Stomach (tissue), 9 donors: Measurements from ENCODE around the gene CLEC16A. TPM values are rescaled to one million over a fixed set of nuclear protein-coding genes. Genes with fewer than 3 reads are reported as not detected.

Experiments
- DNase-seq, 2 donors: peaks; one replicate each; pipeline versions ENCODE4 v3.0.0 to v3.0.0-alpha.2; 2013 to 2019
- H3K27ac ChIP-seq, 5 donors: fragments of 200-600 bp in 4 of 5; sonication (generic) in 4 of 5; one replicate each; pipeline ENCODE4 v1.5.1; 2013 to 2019; ENCODE audit warnings: mild to moderate bottlenecking in 1 of 5, moderate library complexity in 1 of 5
- H3K27me3 ChIP-seq, 3 donors: fragments of 200-600 bp; sonication (generic); one replicate each; pipeline ENCODE4 v1.5.1; 2017 to 2019; ENCODE audit warnings: mixed run types in 1 of 3
- H3K36me3 ChIP-seq, 4 donors: fragments of 200-600 bp; sonication (generic); 1 replicate in 3 of 4; 2 replicates in 1 of 4; pipeline ENCODE4 v1.5.1; 2016 to 2019
- H3K4me1 ChIP-seq, 4 donors: fragments of 200-600 bp; sonication (generic); one replicate each; pipeline ENCODE4 v1.5.1; 2016 to 2019
- H3K4me3 ChIP-seq, 4 donors: fragments of 200-600 bp; sonication (generic) in 3 of 4; one replicate each; pipeline ENCODE4 v1.5.1; 2016 to 2019; ENCODE audit warnings: mild to moderate bottlenecking in 1 of 4
- H3K9me3 ChIP-seq, 4 donors: fragments of 200-600 bp; sonication (generic); one replicate each; pipeline ENCODE4 v1.5.1; 2016 to 2019
- EP300 ChIP-seq: sonication (generic); formaldehyde crosslinking; IDR thresholded peaks from one replicate; pipeline ENCODE4 v1.6.1; 2017; ENCODE audit warnings: antibody characterized with exemption
- POLR2A ChIP-seq, 4 donors: fragments of 450-650 bp; IDR thresholded peaks; one replicate each; pipeline ENCODE4 v1.6.1; 2016; ENCODE audit warnings: antibody characterized with exemption in 4 of 4, control low read depth in 2 of 4, mild to moderate bottlenecking in 1 of 4, moderate library complexity in 1 of 4
- POLR2AphosphoS5 ChIP-seq, 3 donors: sonication (generic); formaldehyde crosslinking; IDR thresholded peaks; one replicate each; pipeline ENCODE4 v1.6.1; 2016; ENCODE audit warnings: antibody characterized with exemption in 3 of 3
- WGBS, 5 donors: extraction: QIAGEN DNeasy Blood & Tissue Kit in 3 of 5; methylation state at CpG; one replicate each; pipeline versions ENCODE4 v1.1.5 to v1.1.7; 2013 to 2018; 5-methylcytosine and 5-hydroxymethylcytosine counted together
- intact Hi-C: fragments of 100-400 bp; cut with DNase I; formaldehyde crosslinking; loops from one replicate; pipeline ENCODE4 v1.15.1; 2023; ENCODE audit warnings: low total_unique reads
- polyA plus RNA-seq, 3 donors: library from polyadenylated mRNA; stranded (reverse); fragments of 200-250 nt; gene quantifications; one replicate each; pipeline ENCODE4 v1.2.3, GENCODE V29; 2013
- total RNA-seq, 5 donors: library from RNA; depleted of rRNA; stranded (reverse); fragments of >200 nt; gene quantifications; one replicate each; pipeline versions ENCODE4 v1.1.0 to v1.2.3, GENCODE V29; 2014 to 2016
- TF ChIP-seq, protein P1 (sequence below), 7 experiments: fragments of 450-650 bp in 4 of 7; fragments of 200-600 bp in 3 of 7; sonication (generic) in 3 of 7; IDR thresholded peaks; one replicate each; pipeline ENCODE4 v1.5.1; 2016 to 2019; ENCODE audit warnings: antibody characterized with exemption in 7 of 7, control low read depth in 2 of 7, mild to moderate bottlenecking in 1 of 7
- donor health status: healthy with polysubstance abuse.
- donor health status: Bipolar disorder and iron deficiency.
- donor health status: healthy.

CLEC16A gene
- total and polyA plus RNA-seq, 8 donors, result 5.8 to 176 (median 21.8) TPM

DNA sequence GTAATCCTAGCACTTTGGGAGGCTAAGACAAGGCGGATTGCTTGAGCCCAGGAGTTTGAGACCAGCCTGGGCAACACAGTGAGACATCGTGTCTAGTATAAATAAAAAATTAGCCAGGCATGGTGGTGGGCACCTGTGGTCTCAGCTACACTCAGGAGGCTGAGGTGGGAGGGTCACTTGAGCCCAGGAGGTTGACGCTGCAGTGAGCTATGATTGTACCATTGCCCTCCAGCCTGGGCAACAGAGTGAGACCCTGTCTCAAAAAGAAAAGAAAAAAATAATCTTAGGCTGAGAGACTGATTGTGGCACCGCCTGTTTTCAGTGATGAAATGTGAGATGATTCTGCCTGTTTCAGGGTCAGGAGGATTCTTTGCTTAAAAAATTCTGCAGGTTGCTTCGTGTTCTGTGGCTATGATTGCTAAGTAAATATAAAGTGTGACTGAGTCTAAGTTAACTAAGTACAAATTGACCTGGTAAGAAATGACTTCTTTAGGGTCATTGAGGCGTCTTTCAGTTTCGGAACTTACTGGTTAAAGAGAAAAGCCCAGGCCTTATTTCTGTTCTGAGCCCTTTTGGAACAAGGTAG is 183.3 kb downstream of the CLEC16A start:
- TF ChIP-seq EP300, result no peak
- TF ChIP-seq POLR2AphosphoS5 (IDR thresholded peaks at IDR 0.05), result no peak
- TF ChIP-seq POLR2A (IDR thresholded peaks at IDR 0.05), result no peak
- TF ChIP-seq, protein P1, sequence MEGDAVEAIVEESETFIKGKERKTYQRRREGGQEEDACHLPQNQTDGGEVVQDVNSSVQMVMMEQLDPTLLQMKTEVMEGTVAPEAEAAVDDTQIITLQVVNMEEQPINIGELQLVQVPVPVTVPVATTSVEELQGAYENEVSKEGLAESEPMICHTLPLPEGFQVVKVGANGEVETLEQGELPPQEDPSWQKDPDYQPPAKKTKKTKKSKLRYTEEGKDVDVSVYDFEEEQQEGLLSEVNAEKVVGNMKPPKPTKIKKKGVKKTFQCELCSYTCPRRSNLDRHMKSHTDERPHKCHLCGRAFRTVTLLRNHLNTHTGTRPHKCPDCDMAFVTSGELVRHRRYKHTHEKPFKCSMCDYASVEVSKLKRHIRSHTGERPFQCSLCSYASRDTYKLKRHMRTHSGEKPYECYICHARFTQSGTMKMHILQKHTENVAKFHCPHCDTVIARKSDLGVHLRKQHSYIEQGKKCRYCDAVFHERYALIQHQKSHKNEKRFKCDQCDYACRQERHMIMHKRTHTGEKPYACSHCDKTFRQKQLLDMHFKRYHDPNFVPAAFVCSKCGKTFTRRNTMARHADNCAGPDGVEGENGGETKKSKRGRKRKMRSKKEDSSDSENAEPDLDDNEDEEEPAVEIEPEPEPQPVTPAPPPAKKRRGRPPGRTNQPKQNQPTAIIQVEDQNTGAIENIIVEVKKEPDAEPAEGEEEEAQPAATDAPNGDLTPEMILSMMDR (IDR thresholded peaks at IDR 0.05), result no peak
- Histone ChIP-seq H3K9me3 (no peaks in the 10 kb centered on the region), H3K4me1 (peaks cover 12 to 52% (median 34%) of the 10 kb centered on the region in 4 donors), H3K27ac (peak overlapping the region in 3 of 5 donors; percentile 63 to 86 (median 74)), H3K4me3 (no peak overlapping the region), H3K27me3 (no peaks in the 10 kb centered on the region), H3K36me3 (peaks cover 27 to 43% (median 38%) of the 10 kb centered on the region in 4 donors)
- 77 to 83% (median 80%) methylated on average over 7 of the region's 7 CpGs for WGBS, 5 donors
- no peak for DNase-seq
- intact Hi-C loops, result loop anchor here (10.0 kb wide), 1 partner anchor 127 kb away; the partner anchor contains the start of gene SOCS1

GRCh38 chr16:11128211-11129141 is 184.1 kb downstream of the CLEC16A start:
- H3K4me1 ChIP-seq, result peaks cover 17 to 60% (median 42%) of the 10 kb centered on the region in 4 donors
- peak in 1 of 3 donors; percentile 22 for TF ChIP-seq POLR2AphosphoS5 (IDR thresholded peaks at IDR 0.05)
- TF ChIP-seq POLR2A (IDR thresholded peaks at IDR 0.05), result no peak
- TF ChIP-seq EP300, result no peak
- intact Hi-C loops, result loop anchor here (10.0 kb wide), 1 partner anchor 126 kb away; the partner anchor contains the start of gene SOCS1
- H3K27ac ChIP-seq, result peak overlapping the region; percentile 23 to 86 (median 63)
- H3K4me3 ChIP-seq, result no peak overlapping the region
- H3K36me3 ChIP-seq, result peaks cover 25 to 40% (median 33%) of the 10 kb centered on the region in 4 donors
- H3K27me3 ChIP-seq, result no peaks in the 10 kb centered on the region
- peak; percentile 70 to 79 for DNase-seq
- H3K9me3 ChIP-seq, result no peaks in the 10 kb centered on the region
- WGBS, 5 donors, result 48 to 71% (median 54%) methylated on average over 8 to 9 of the region's 9 CpGs

- peak overlapping the region in 4 of 5 donors; percentile 32 to 86 (median 68) for H3K27ac ChIP-seq
- WGBS, 5 donors, result 75 to 96% (median 77%) methylated on average over 4 of the region's 4 CpGs
- intact Hi-C loops, result loop anchor here (10.0 kb wide), 1 partner anchor 125 kb away; the partner anchor contains the start of gene SOCS1
- H3K4me1 ChIP-seq, result peaks cover 22 to 69% (median 48%) of the 10 kb centered on the region in 4 donors
- no peak overlapping the region for H3K4me3 ChIP-seq
- DNase-seq, result peak in 1 of 2 donors; percentile 78
- TF ChIP-seq, protein P1 (IDR thresholded peaks at IDR 0.05), result no peak
- no peak for TF ChIP-seq POLR2A (IDR thresholded peaks at IDR 0.05)
- no peak for TF ChIP-seq EP300
- TF ChIP-seq POLR2AphosphoS5 (IDR thresholded peaks at IDR 0.05), result no peak
- peaks cover 16 to 31% (median 24%) of the 10 kb centered on the region in 4 donors for H3K36me3 ChIP-seq
- no peaks in the 10 kb centered on the region for H3K9me3 ChIP-seq
- H3K27me3 ChIP-seq, result no peaks in the 10 kb centered on the region
Observed at GRCh38 chr16:11129378-11129781, 185.0 kb downstream of the CLEC16A start.

DNA sequence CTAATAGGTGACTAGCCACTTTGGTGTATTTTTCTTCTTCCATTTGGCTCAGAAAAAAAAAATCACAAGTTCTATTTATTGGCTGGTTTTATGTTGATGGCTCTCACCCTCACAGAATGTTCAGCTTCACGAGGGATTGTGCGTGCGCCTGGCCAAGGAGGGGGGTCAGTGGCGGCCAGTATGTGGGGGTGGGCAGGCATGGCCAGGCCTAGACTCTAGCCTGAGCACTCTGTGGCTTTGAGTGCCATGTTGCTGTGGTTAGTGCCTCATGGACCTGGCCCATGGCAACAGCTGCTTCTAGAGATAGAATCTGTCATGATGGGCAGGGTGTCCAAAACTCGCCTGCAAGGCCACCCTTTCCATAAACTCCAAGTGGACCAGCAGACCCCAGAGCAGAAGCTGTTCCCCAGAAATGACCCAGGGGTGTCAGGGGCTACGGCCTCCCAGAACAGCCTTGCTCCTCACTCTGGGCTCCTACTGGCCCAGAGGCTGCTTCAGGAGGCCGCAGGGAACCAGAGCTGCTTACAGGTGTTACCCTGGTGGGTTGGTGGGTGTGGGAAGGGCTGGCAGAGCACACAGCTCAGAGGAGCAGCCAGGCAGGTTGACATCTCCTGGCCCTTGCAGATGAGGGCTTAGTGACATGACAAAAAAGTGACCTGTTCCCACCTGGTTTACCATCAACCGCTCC is 186.8 kb downstream of the CLEC16A start:
- intact Hi-C loops, result no loop called here
- H3K27me3 ChIP-seq, result no peaks in the 10 kb centered on the region
- peak overlapping the region in 4 of 5 donors; percentile 16 to 86 (median 66) for H3K27ac ChIP-seq
- DNase-seq, result no peak
- H3K36me3 ChIP-seq, result peaks cover 4 to 13% (median 8%) of the 10 kb centered on the region in 4 donors
- no peaks in the 10 kb centered on the region for H3K9me3 ChIP-seq
- no peak overlapping the region for H3K4me3 ChIP-seq
- TF ChIP-seq POLR2A (IDR thresholded peaks at IDR 0.05) (no peak), EP300 (no peak), POLR2AphosphoS5 (IDR thresholded peaks at IDR 0.05) (no peak)
- TF ChIP-seq, protein P1 (IDR thresholded peaks at IDR 0.05), result no peak
- peaks cover 30 to 85% (median 58%) of the 10 kb centered on the region in 4 donors for H3K4me1 ChIP-seq
- 92 to 98% (median 96%) methylated on average over 7 to 8 of the region's 8 CpGs for WGBS, 5 donors
